HepG2 (cell line): Measurements from ENCODE around the gene ANKRD31. TPM values are rescaled to one million over a fixed set of nuclear protein-coding genes. Genes with fewer than 3 reads are reported as not detected.

ENCODE experiments used
- ATAC-seq: fragments of 200-7000 bp; cut with Tn5 transposase; 3 replicates; pipeline ENCODE4 v1.9.1; 2020; ENCODE audit warnings: mild to moderate bottlenecking, moderate library complexity
- BruUV-seq: library from RNA; stranded (reverse); fragments of 400-500 nt; replicated peaks from 2 replicates; lab custom pipeline; 2021; lab: Mats Ljungman, UMichigan
- CTCF ChIA-PET: fragments of 300-600 bp; formaldehyde crosslinking; extraction: SDS; loops from one replicate; lab custom pipeline; 2021; ENCODE audit warnings: low total read pairs, inconsistent platforms, low intra/inter-chr PET ratio; lab: Yijun Ruan, JAX
- POLR2A ChIA-PET: fragments of 350-600 bp; sonication (Branson Sonifier 250); formaldehyde crosslinking; loops from one replicate; lab custom pipeline; 2020; ENCODE audit warnings: antibody characterized with exemption, inconsistent platforms; lab: Yijun Ruan, JAX
- DNase-seq: peaks from one replicate; pipeline ENCODE4 v3.0.0-alpha.2; 2015; ENCODE audit warnings: low spot score
- FAIRE-seq: peaks from 3 replicates; lab custom pipeline; 2011; peaks lifted over from hg19 to GRCh38; lab: Jason Lieb, UNC
- H2AFZ ChIP-seq: one replicate; pipeline ENCODE4 v1.6.1; 2011; ENCODE audit warnings: low read length, inconsistent platforms
- H3K27ac ChIP-seq: fragments of 300-600 bp; 3 replicates; pipeline ENCODE4 v1.8.0; 2011; ENCODE audit warnings: mixed run types, mild to moderate bottlenecking, mixed read lengths, low read length, inconsistent platforms; ENCODE audit not compliant: insufficient read depth; ENCODE audit errors: extremely low read length
- H3K27me3 ChIP-seq, 2 experiments: fragments of 200-600 bp in 1 of 2; 2 replicates in 1 of 2; 3 replicates in 1 of 2; pipeline versions ENCODE4 v1.6.0 to v1.8.0; 2011; ENCODE audit warnings: low read length in 2 of 2, mild to moderate bottlenecking in 2 of 2, moderate library complexity in 2 of 2, inconsistent platforms in 1 of 2; ENCODE audit not compliant: insufficient read depth in 2 of 2, control insufficient read depth in 1 of 2
- H3K36me3 ChIP-seq, 2 experiments: fragments of 200-600 bp in 1 of 2; replicated peaks in 1 of 2; 2 replicates in 1 of 2; 3 replicates in 1 of 2; pipeline versions ENCODE4 v1.5.1 to v1.8.0; 2011; ENCODE audit warnings: low read length in 2 of 2, inconsistent platforms in 1 of 2; ENCODE audit not compliant: insufficient read depth in 2 of 2, control insufficient read depth in 1 of 2
- H3K4me1 ChIP-seq: 2 replicates; pipeline ENCODE4 v1.5.1; 2012; ENCODE audit warnings: low read length, inconsistent platforms; ENCODE audit not compliant: insufficient read depth
- H3K4me2 ChIP-seq: 2 replicates; pipeline ENCODE4 v1.6.0; 2011; ENCODE audit warnings: low read depth, low read length, inconsistent platforms
- H3K4me3 ChIP-seq, 3 experiments: fragments of 200-600 bp in 1 of 3; sonication (generic), shearing (Covaris generic) in 1 of 3; replicated peaks in 1 of 3; 2 replicates each; pipeline ENCODE4 v1.5.1; 2011 to 2016; ENCODE audit warnings: low read length in 3 of 3, inconsistent platforms in 2 of 3, low read depth in 2 of 3, mild to moderate bottlenecking in 2 of 3, control low read depth in 1 of 3, mixed read lengths in 1 of 3; ENCODE audit not compliant: insufficient read depth in 1 of 3
- H3K79me2 ChIP-seq: one replicate; pipeline ENCODE4 v1.6.1; 2011; ENCODE audit warnings: low read length, inconsistent platforms; ENCODE audit not compliant: insufficient read depth
- H3K9ac ChIP-seq: 2 replicates; pipeline ENCODE4 v1.6.0; 2011; ENCODE audit warnings: mild to moderate bottlenecking, low read depth, low read length, inconsistent platforms; ENCODE audit not compliant: insufficient read depth
- H3K9me3 ChIP-seq: 2 replicates; pipeline ENCODE4 v1.5.1; 2012; ENCODE audit warnings: mild to moderate bottlenecking, low read length
- H4K20me1 ChIP-seq: 2 replicates; pipeline ENCODE4 v1.6.0; 2011; ENCODE audit warnings: inconsistent platforms, mild to moderate bottlenecking, low read length, moderate library complexity; ENCODE audit not compliant: insufficient read depth
- ATF6 ChIP-seq: sonication (generic); formaldehyde crosslinking; conservative IDR thresholded peaks from 2 replicates; pipeline ENCODE4 v1.4.0; 2020; ENCODE audit warnings: missing genetic modification reagents
- CSRNP1 ChIP-seq: sonication (generic); formaldehyde crosslinking; IDR thresholded peaks from 2 replicates; pipeline ENCODE4 v1.8.1; 2023; ENCODE audit warnings: mild to moderate bottlenecking, missing genetic modification reagents
- CSRNP2 ChIP-seq: sonication (generic); formaldehyde crosslinking; conservative IDR thresholded peaks from 2 replicates; pipeline ENCODE4 v1.8.0; 2022; ENCODE audit warnings: low read depth, missing genetic modification reagents
- FOXO1 ChIP-seq: sonication (generic); formaldehyde crosslinking; IDR thresholded peaks from 2 replicates; pipeline ENCODE4 v1.4.0; 2020; ENCODE audit warnings: missing genetic modification reagents
- GTF2F1 ChIP-seq: fragments of 150-350 bp; IDR thresholded peaks from 2 replicates; pipeline ENCODE4 v1.6.1; 2014; ENCODE audit warnings: low read length
- HNRNPLL ChIP-seq: fragments of 200-400 bp; formaldehyde crosslinking; IDR thresholded peaks from 2 replicates; pipeline ENCODE4 v1.6.1; 2017; ENCODE audit warnings: mild to moderate bottlenecking, low read depth, low read length; ENCODE audit not compliant: poor library complexity, severe bottlenecking
- HOXA7 ChIP-seq: sonication (generic); formaldehyde crosslinking; IDR thresholded peaks from 2 replicates; pipeline ENCODE4 v1.8.1; 2022; ENCODE audit warnings: mild to moderate bottlenecking, missing genetic modification reagents, moderate library complexity
- NAIF1 ChIP-seq: sonication (generic); formaldehyde crosslinking; IDR thresholded peaks from 2 replicates; pipeline ENCODE4 v1.5.0; 2020; ENCODE audit warnings: mild to moderate bottlenecking, missing genetic modification reagents, borderline replicate concordance
- PITX1 ChIP-seq: sonication (generic); formaldehyde crosslinking; IDR thresholded peaks from 2 replicates; pipeline ENCODE4 v1.5.1; 2020; ENCODE audit warnings: mild to moderate bottlenecking, missing genetic modification reagents
- PPARG ChIP-seq: conservative IDR thresholded peaks from 2 replicates; pipeline ENCODE4 v1.6.1; 2016; ENCODE audit warnings: missing biosample characterization, missing genetic modification reagents
- SRF ChIP-seq: IDR thresholded peaks from 2 replicates; pipeline ENCODE4 v1.6.1; 2011; ENCODE audit warnings: mild to moderate bottlenecking, low read depth, low read length, moderate library complexity
- TEAD3 ChIP-seq: optimal IDR thresholded peaks from 2 replicates; pipeline ENCODE3; 2016; ENCODE audit warnings: borderline replicate concordance
- U2AF2 ChIP-seq: fragments of 200-400 bp; formaldehyde crosslinking; IDR thresholded peaks from 2 replicates; pipeline ENCODE4 v1.6.1; 2017; ENCODE audit warnings: low read depth, mild to moderate bottlenecking, low read length
- ZNF275 ChIP-seq: sonication (generic); formaldehyde crosslinking; IDR thresholded peaks from 2 replicates; pipeline ENCODE4 v1.8.0; 2022; ENCODE audit warnings: missing genetic modification reagents, mild to moderate bottlenecking, inconsistent platforms, borderline replicate concordance
- ZNF414 ChIP-seq: sonication (generic); formaldehyde crosslinking; IDR thresholded peaks from 2 replicates; pipeline ENCODE4 v1.5.0; 2020; ENCODE audit warnings: missing genetic modification reagents
- ZNF557 ChIP-seq: sonication (generic); formaldehyde crosslinking; IDR thresholded peaks from 2 replicates; pipeline ENCODE4 v1.4.0; 2020; ENCODE audit warnings: missing genetic modification reagents
- ZNF605 ChIP-seq: sonication (generic); formaldehyde crosslinking; IDR thresholded peaks from 2 replicates; pipeline ENCODE4 v1.8.0; 2022; ENCODE audit warnings: mild to moderate bottlenecking, missing genetic modification reagents
- WGBS: methylation state at CpG from one replicate; pipeline ENCODE4 v1.1.6; 2017; ENCODE audit warnings: low lambda C conversion rate; 5-methylcytosine and 5-hydroxymethylcytosine counted together
- in situ Hi-C: cut with HindIII; loops from 2 replicates; pipeline ENCODE4 v1.10.0; 2017; ENCODE audit warnings: low pct_unique_long_range_greater_than_20kb; ENCODE audit not compliant: extremely low pct_ligation_motif_present
- intact Hi-C: fragments of 100-400 bp; cut with micrococcal nuclease; formaldehyde crosslinking; loops from one replicate; pipeline ENCODE4 v1.10.0; 2022; ENCODE audit not compliant: unreplicated experiment
- polyA plus RNA-seq, 8 experiments: library from polyadenylated mRNA; depleted of rRNA in 3 of 8; stranded (reverse) in 7 of 8; unstranded in 1 of 8; fragments of >200 nt; fragmentation: Illumina TruSeq in 4 of 8; extraction: Trizol in 4 of 8; gene quantifications; 2 replicates each; pipeline versions ENCODE4 v1.2.1 to v1.2.3, GENCODE V29; 2011 to 2016; ENCODE audit warnings: low read depth in 4 of 8, missing spikeins in 1 of 8, mixed read lengths in 1 of 8; ENCODE audit not compliant: insufficient read depth in 1 of 8
- total RNA-seq, 5 experiments: library from RNA; depleted of rRNA; stranded (reverse); fragments of >200 nt; fragmentation: Illumina TruSeq; extraction: Trizol; gene quantifications; 2 replicates each; pipeline ENCODE4 v1.2.3, GENCODE V29; 2016; ENCODE audit warnings: low read depth in 1 of 5
- TF ChIP-seq, protein P1 (sequence below): IDR thresholded peaks from 2 replicates; pipeline ENCODE4 v1.6.1; 2012; ENCODE audit warnings: inconsistent platforms

Gene ANKRD31
- total and polyA plus RNA-seq, 2 of the 13 experiments (the other 11 are each of a cell fraction or from before 2014, with no cell fraction given): 0.01 to 0.09 TPM

- Histone ChIP-seq H3K9me3 (no peaks in the 10 kb centered on the region), H3K4me2 (no peak overlapping the region), H3K27me3 (no peaks in the 10 kb centered on the region), H3K36me3 (no peaks in the 10 kb centered on the region), H3K79me2 (no peaks in the 10 kb centered on the region), H3K4me1 (peaks cover 13% of the 10 kb centered on the region; the same call in 1 of the 2 replicates), H2AFZ (no peak overlapping the region), H3K9ac (no peak overlapping the region), H4K20me1 (no peaks in the 10 kb centered on the region), H3K4me3 (no peak overlapping the region), H3K27ac (no peak overlapping the region)
- ATAC-seq: no peak
- no peak for DNase-seq
- BruUV-seq: no TSS peak
- WGBS: 41% methylated on average over 5 of the region's 5 CpGs
- in situ Hi-C loops: no loop called here
- no peak for FAIRE-seq
- ChIA-PET POLR2A (no interaction called here), CTCF (no interaction called here)
- TF ChIP-seq PPARG: no peak
- no peak for TF ChIP-seq ATF6
- no peak for TF ChIP-seq HNRNPLL
- no peak for TF ChIP-seq ZNF557 (CRISPR knock-in tag)
- no peak for TF ChIP-seq GTF2F1
- TF ChIP-seq U2AF2: no peak
- no peak for TF ChIP-seq PITX1 (CRISPR knock-in tag)
- TF ChIP-seq, protein P1, sequence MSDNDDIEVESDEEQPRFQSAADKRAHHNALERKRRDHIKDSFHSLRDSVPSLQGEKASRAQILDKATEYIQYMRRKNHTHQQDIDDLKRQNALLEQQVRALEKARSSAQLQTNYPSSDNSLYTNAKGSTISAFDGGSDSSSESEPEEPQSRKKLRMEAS: no peak
- no peak for TF ChIP-seq HOXA7 (CRISPR knock-in tag)
- no peak for TF ChIP-seq ZNF414 (CRISPR knock-in tag)
- TF ChIP-seq ZNF605 (CRISPR knock-in tag): no peak
- TF ChIP-seq NAIF1 (CRISPR knock-in tag): no peak
- no peak for TF ChIP-seq ZNF275
- no peak for TF ChIP-seq FOXO1
- TF ChIP-seq SRF: no peak
- no peak for TF ChIP-seq CSRNP1 (CRISPR knock-in tag)
- no peak for TF ChIP-seq CSRNP2 (CRISPR knock-in tag)
- TF ChIP-seq TEAD3: no peak
- intact Hi-C loops: no loop called here
Measured at GRCh38 chr5:75078027-75078426, 158.7 kb downstream of the ANKRD31 start.
